HEK293 (cell line): ENCODE results near the gene LAMA5.

Experiments
- CTCF ChIA-PET: fragments of 350-600 bp; formaldehyde crosslinking; extraction: SDS; loops from one replicate; lab custom pipeline; 2021; ENCODE audit warnings: antibody characterized with exemption; lab: Yijun Ruan, JAX
- POLR2A ChIA-PET: fragments of 300-600 bp; formaldehyde crosslinking; extraction: SDS; loops from one replicate; lab custom pipeline; 2020; ENCODE audit warnings: antibody characterized with exemption, inconsistent platforms; lab: Yijun Ruan, JAX
- H3K27ac ChIP-seq: fragments of 200-500 bp; sonication (Bioruptor generic); 2 replicates; pipeline ENCODE4 v1.5.1; 2014; ENCODE audit warnings: low read depth, low read length, control low read depth, inconsistent platforms; ENCODE audit errors: extremely low read depth
- H3K36me3 ChIP-seq, 2 experiments: fragments of 200-500 bp in 1 of 2; sonication (Bioruptor generic) in 1 of 2; 1 replicate in 1 of 2; 2 replicates in 1 of 2; pipeline ENCODE4 v1.5.1; 2014 to 2017; ENCODE audit warnings: inconsistent platforms in 2 of 2, low read length in 2 of 2; ENCODE audit not compliant: control insufficient read depth in 2 of 2, insufficient read depth in 1 of 2
- H3K4me1 ChIP-seq: fragments of 200-500 bp; sonication (Bioruptor generic); 2 replicates; pipeline ENCODE4 v1.5.1; 2014; ENCODE audit warnings: mild to moderate bottlenecking, low read length, inconsistent platforms; ENCODE audit not compliant: control insufficient read depth, insufficient read depth
- H3K4me3 ChIP-seq: 2 replicates; pipeline ENCODE4 v1.5.1; 2011; ENCODE audit warnings: low read depth, mild to moderate bottlenecking, control low read depth, low read length, moderate library complexity
- H3K9me3 ChIP-seq: fragments of 200-500 bp; sonication (Bioruptor generic); 2 replicates; pipeline ENCODE4 v1.5.1; 2014; ENCODE audit warnings: low read depth, low read length, inconsistent platforms; ENCODE audit not compliant: control insufficient read depth, insufficient read depth
- BCL11B ChIP-seq: fragments of 450-650 bp; formaldehyde crosslinking; IDR thresholded peaks from 2 replicates; pipeline ENCODE4 v1.5.1; 2016; ENCODE audit warnings: low read depth, missing biosample characterization, missing genetic modification characterization
- EGR2 ChIP-seq: fragments of 450-650 bp; formaldehyde crosslinking; IDR thresholded peaks from 2 replicates; pipeline ENCODE4 v1.5.1; 2016; ENCODE audit warnings: low read depth, missing biosample characterization, missing genetic modification characterization
- FEZF1 ChIP-seq: fragments of 450-650 bp; formaldehyde crosslinking; IDR thresholded peaks from 2 replicates; pipeline ENCODE4 v1.5.1; 2016; ENCODE audit warnings: missing biosample characterization, missing genetic modification characterization
- GLI2 ChIP-seq: fragments of 450-650 bp; formaldehyde crosslinking; IDR thresholded peaks from 2 replicates; pipeline ENCODE4; 2017; ENCODE audit warnings: missing biosample characterization, missing genetic modification characterization, low read depth, borderline replicate concordance
- HOXD13 ChIP-seq: sonication (generic); formaldehyde crosslinking; IDR thresholded peaks from 2 replicates; pipeline ENCODE4 v1.8.0; 2022; ENCODE audit warnings: missing genetic modification reagents, borderline replicate concordance
- INSM2 ChIP-seq: fragments of 450-650 bp; formaldehyde crosslinking; IDR thresholded peaks from 2 replicates; pipeline ENCODE4 v1.5.1; 2016; ENCODE audit warnings: missing biosample characterization, missing genetic modification characterization
- KLF9 ChIP-seq: fragments of 450-650 bp; formaldehyde crosslinking; IDR thresholded peaks from 2 replicates; pipeline ENCODE4 v1.5.1; 2016; ENCODE audit warnings: missing biosample characterization, missing genetic modification characterization, low read depth
- OSR2 ChIP-seq: fragments of 450-650 bp; formaldehyde crosslinking; IDR thresholded peaks from 2 replicates; pipeline ENCODE4 v1.5.1; 2016; ENCODE audit warnings: missing biosample characterization, missing genetic modification characterization
- RBAK ChIP-seq: fragments of 450-650 bp; formaldehyde crosslinking; IDR thresholded peaks from 2 replicates; pipeline ENCODE4 v1.5.1; 2016; ENCODE audit warnings: missing biosample characterization, missing genetic modification characterization
- SCRT2 ChIP-seq: fragments of 450-650 bp; formaldehyde crosslinking; IDR thresholded peaks from 2 replicates; pipeline ENCODE4 v1.5.1; 2016; ENCODE audit warnings: missing biosample characterization, missing genetic modification characterization
- ZBTB1 ChIP-seq: fragments of 450-650 bp; formaldehyde crosslinking; IDR thresholded peaks from 2 replicates; pipeline ENCODE4 v1.5.1; 2016; ENCODE audit warnings: missing biosample characterization, missing genetic modification characterization
- ZBTB49 ChIP-seq: fragments of 450-650 bp; formaldehyde crosslinking; IDR thresholded peaks from 2 replicates; pipeline ENCODE4 v1.5.1; 2016; ENCODE audit warnings: missing biosample characterization, missing genetic modification characterization, low read depth
- ZFHX2 ChIP-seq: fragments of 450-650 bp; formaldehyde crosslinking; conservative IDR thresholded peaks from 2 replicates; pipeline ENCODE4 v1.5.1; 2016; ENCODE audit warnings: missing biosample characterization, missing genetic modification characterization
- ZNF132 ChIP-seq: fragments of 450-650 bp; formaldehyde crosslinking; IDR thresholded peaks from 2 replicates; pipeline ENCODE4 v1.5.1; 2017; ENCODE audit warnings: missing biosample characterization, missing genetic modification characterization, borderline replicate concordance
- ZNF169 ChIP-seq: fragments of 450-650 bp; formaldehyde crosslinking; IDR thresholded peaks from 2 replicates; pipeline ENCODE4 v1.5.1; 2016; ENCODE audit warnings: missing biosample characterization, missing genetic modification characterization
- ZNF175 ChIP-seq: fragments of 450-650 bp; formaldehyde crosslinking; IDR thresholded peaks from 2 replicates; pipeline ENCODE4 v1.5.1; 2016; ENCODE audit warnings: missing biosample characterization, missing genetic modification characterization
- ZNF223 ChIP-seq: fragments of 450-650 bp; formaldehyde crosslinking; IDR thresholded peaks from 2 replicates; pipeline ENCODE4 v1.5.1; 2016; ENCODE audit warnings: missing biosample characterization, missing genetic modification characterization
- ZNF292 ChIP-seq: fragments of 450-650 bp; formaldehyde crosslinking; IDR thresholded peaks from 2 replicates; pipeline ENCODE4 v1.5.1; 2016; ENCODE audit warnings: low read depth, missing biosample characterization, missing genetic modification characterization, borderline replicate concordance
- ZNF48 ChIP-seq: fragments of 450-650 bp; formaldehyde crosslinking; IDR thresholded peaks from 2 replicates; pipeline ENCODE4 v1.5.1; 2016; ENCODE audit warnings: missing biosample characterization, missing genetic modification characterization
- ZNF521 ChIP-seq: fragments of 450-650 bp; formaldehyde crosslinking; IDR thresholded peaks from 2 replicates; pipeline ENCODE4 v1.5.1; 2017; ENCODE audit warnings: missing biosample characterization, mild to moderate bottlenecking, missing genetic modification characterization
- ZNF664 ChIP-seq: fragments of 450-650 bp; formaldehyde crosslinking; IDR thresholded peaks from 2 replicates; pipeline ENCODE4 v1.5.1; 2016; ENCODE audit warnings: missing biosample characterization, missing genetic modification characterization
- ZNF785 ChIP-seq: fragments of 450-650 bp; formaldehyde crosslinking; IDR thresholded peaks from 2 replicates; pipeline ENCODE4 v1.5.1; 2016; ENCODE audit warnings: missing biosample characterization, missing genetic modification characterization
- ZNF791 ChIP-seq: fragments of 450-650 bp; formaldehyde crosslinking; IDR thresholded peaks from 2 replicates; pipeline ENCODE4 v1.5.1; 2016; ENCODE audit warnings: missing biosample characterization, missing genetic modification characterization
- ZXDB ChIP-seq: fragments of 450-650 bp; formaldehyde crosslinking; IDR thresholded peaks from 2 replicates; pipeline ENCODE4 v1.5.1; 2016; ENCODE audit warnings: missing biosample characterization, missing genetic modification characterization
- TF ChIP-seq, protein P1 (sequence below): sonication (generic); formaldehyde crosslinking; IDR thresholded peaks from 2 replicates; pipeline ENCODE4 v1.8.1; 2022; ENCODE audit warnings: mild to moderate bottlenecking, moderate library complexity, missing genetic modification reagents

The LAMA5 gene

GRCh38 chr20:62300319-62300718 lies 66.8 kb downstream of the LAMA5 start:
- Histone ChIP-seq H3K4me1 (peaks cover 8% of the 10 kb centered on the region), H3K9me3 (no peaks in the 10 kb centered on the region), H3K27ac (no peak overlapping the region), H3K4me3 (no peak overlapping the region), H3K36me3 (peaks cover 0 to 55% of the 10 kb centered on the region in 2 experiments; a peak in 1 of 3 replicates)
- ChIA-PET POLR2A (no interaction called here), CTCF (interaction anchor here (0.6 to 3.0 kb wide), 11 partner anchors 69 to 507 kb away, joined by 3 to 32 read pairs (median 3); no protein-coding TSS in a partner anchor)
- TF ChIP-seq EGR2 (tag by site-specific recombination): peak; percentile 64
- TF ChIP-seq ZFHX2 (tag by site-specific recombination): peak; percentile 34
- no peak for TF ChIP-seq ZNF175

- TF ChIP-seq ZNF223 (tag by site-specific recombination): no peak
- TF ChIP-seq OSR2: no peak
- no peak for TF ChIP-seq ZBTB1 (tag by site-specific recombination)
- TF ChIP-seq, protein P1, sequence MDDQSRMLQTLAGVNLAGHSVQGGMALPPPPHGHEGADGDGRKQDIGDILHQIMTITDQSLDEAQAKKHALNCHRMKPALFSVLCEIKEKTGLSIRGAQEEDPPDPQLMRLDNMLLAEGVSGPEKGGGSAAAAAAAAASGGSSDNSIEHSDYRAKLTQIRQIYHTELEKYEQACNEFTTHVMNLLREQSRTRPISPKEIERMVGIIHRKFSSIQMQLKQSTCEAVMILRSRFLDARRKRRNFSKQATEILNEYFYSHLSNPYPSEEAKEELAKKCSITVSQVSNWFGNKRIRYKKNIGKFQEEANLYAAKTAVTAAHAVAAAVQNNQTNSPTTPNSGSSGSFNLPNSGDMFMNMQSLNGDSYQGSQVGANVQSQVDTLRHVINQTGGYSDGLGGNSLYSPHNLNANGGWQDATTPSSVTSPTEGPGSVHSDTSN (CRISPR knock-in tag): no peak
- TF ChIP-seq KLF9 (tag by site-specific recombination): no peak
- no peak for TF ChIP-seq RBAK
- TF ChIP-seq GLI2 (tag by site-specific recombination): no peak
- TF ChIP-seq ZNF132 (tag by site-specific recombination): no peak
- peak; percentile 87 for TF ChIP-seq EGR2 (tag by site-specific recombination)
- no peak for TF ChIP-seq HOXD13 (CRISPR knock-in tag)
- no peak for TF ChIP-seq ZNF785 (tag by site-specific recombination)
- TF ChIP-seq ZNF169 (tag by site-specific recombination): no peak
- TF ChIP-seq ZFHX2 (tag by site-specific recombination): peak; percentile 82
- TF ChIP-seq ZNF48 (tag by site-specific recombination): no peak
- TF ChIP-seq INSM2 (tag by site-specific recombination): no peak
- no peak for TF ChIP-seq FEZF1
- no peak for TF ChIP-seq ZNF521 (tag by site-specific recombination)
- H3K36me3 ChIP-seq: peaks cover 0 to 55% of the 10 kb centered on the region in 2 experiments; a peak in 1 of 3 replicates
- H3K4me1 ChIP-seq: peaks cover 3% of the 10 kb centered on the region
- no peak overlapping the region for H3K27ac ChIP-seq
- H3K9me3 ChIP-seq: no peaks in the 10 kb centered on the region
- H3K4me3 ChIP-seq: no peak overlapping the region
- POLR2A ChIA-PET: interaction anchor here (0.7 kb wide), 1 partner anchor 164 kb away, joined by 6 read pairs; no protein-coding TSS in a partner anchor
- CTCF ChIA-PET: interaction anchor here (0.5 to 3.0 kb wide), 5 partner anchors 69 to 229 kb away, joined by 3 to 32 read pairs (median 3); no protein-coding TSS in a partner anchor
These were observed 67.4 kb downstream of the LAMA5 start for GRCh38 chr20:62299666-62300236.

GRCh38 chr20:62298577-62299249 lies 68.4 kb downstream of the LAMA5 start:
- no peak overlapping the region for H3K4me3 ChIP-seq
- ChIA-PET POLR2A (interaction anchor here (0.7 kb wide), 1 partner anchor 163 kb away, joined by 6 read pairs; no protein-coding TSS in a partner anchor), CTCF (interaction anchor here (0.6 to 3.0 kb wide), 3 partner anchors 81 to 95 kb away, joined by 3 to 32 read pairs (median 5); no protein-coding TSS in a partner anchor)
- peaks cover 0 to 55% of the 10 kb centered on the region in 2 experiments; a peak in 1 of 3 replicates for H3K36me3 ChIP-seq
- no peak overlapping the region for H3K27ac ChIP-seq
- no peaks in the 10 kb centered on the region for H3K9me3 ChIP-seq
- no peaks in the 10 kb centered on the region for H3K4me1 ChIP-seq
- TF ChIP-seq ZNF664 (tag by site-specific recombination): no peak
- no peak for TF ChIP-seq ZBTB49
- no peak for TF ChIP-seq ZNF785 (tag by site-specific recombination)
- no peak for TF ChIP-seq ZNF223 (tag by site-specific recombination)
- TF ChIP-seq BCL11B (tag by site-specific recombination): no peak
- TF ChIP-seq ZXDB (tag by site-specific recombination): no peak
- TF ChIP-seq ZNF791: no peak
- TF ChIP-seq SCRT2: 0 out of 2 replicates have a peak, but pooled peaks have one; percentile 32
- no peak for TF ChIP-seq ZNF292 (tag by site-specific recombination)
